HepG2 (cell line): ENCODE results near the gene TANGO6. TPM values are rescaled to one million over a fixed set of nuclear protein-coding genes. Genes with fewer than 3 reads are reported as not detected.

Experiments
- CCAR2 ChIP-seq: fragments of 200-400 bp; formaldehyde crosslinking; optimal IDR thresholded peaks from 2 replicates; pipeline ENCODE3; 2018; ENCODE audit warnings: low read depth, mild to moderate bottlenecking, low read length, moderate library complexity
- MED13 ChIP-seq: sonication (generic); formaldehyde crosslinking; IDR thresholded peaks from 2 replicates; pipeline ENCODE4 v1.5.0; 2020; ENCODE audit warnings: missing genetic modification reagents
- PPARG ChIP-seq: conservative IDR thresholded peaks from 2 replicates; pipeline ENCODE4 v1.6.1; 2016; ENCODE audit warnings: missing biosample characterization, missing genetic modification reagents
- RARA ChIP-seq: IDR thresholded peaks from 2 replicates; pipeline ENCODE4 v1.6.1; 2016; ENCODE audit warnings: missing genetic modification reagents, missing compliant biosample characterization
- ZBTB38 ChIP-seq: sonication (generic); formaldehyde crosslinking; IDR thresholded peaks from 2 replicates; pipeline ENCODE4 v1.5.1; 2020; ENCODE audit warnings: mild to moderate bottlenecking, missing genetic modification reagents
- ZBTB42 ChIP-seq: sonication (generic); formaldehyde crosslinking; IDR thresholded peaks from 2 replicates; pipeline ENCODE4 v1.5.0; 2020; ENCODE audit warnings: mild to moderate bottlenecking, missing genetic modification reagents
- ZMAT3 ChIP-seq: sonication (generic); formaldehyde crosslinking; conservative IDR thresholded peaks from 2 replicates; pipeline ENCODE4 v1.7.0; 2021; ENCODE audit warnings: missing genetic modification reagents
- ZNF253 ChIP-seq: sonication (generic); formaldehyde crosslinking; IDR thresholded peaks from 2 replicates; pipeline ENCODE4 v1.8.0; 2022; ENCODE audit warnings: mild to moderate bottlenecking, missing genetic modification reagents, borderline replicate concordance
- ZNF547 ChIP-seq: sonication (generic); formaldehyde crosslinking; IDR thresholded peaks from 2 replicates; pipeline ENCODE4 v1.5.1; 2020; ENCODE audit warnings: mild to moderate bottlenecking, missing genetic modification reagents
- ZNF557 ChIP-seq: sonication (generic); formaldehyde crosslinking; IDR thresholded peaks from 2 replicates; pipeline ENCODE4 v1.4.0; 2020; ENCODE audit warnings: missing genetic modification reagents
- ZNF589 ChIP-seq: sonication (generic); formaldehyde crosslinking; conservative IDR thresholded peaks from 2 replicates; pipeline ENCODE4 v1.8.0; 2022; ENCODE audit warnings: mild to moderate bottlenecking, moderate library complexity, missing genetic modification reagents
- polyA plus RNA-seq, 8 experiments: library from polyadenylated mRNA; depleted of rRNA in 3 of 8; stranded (reverse) in 7 of 8; unstranded in 1 of 8; fragments of >200 nt; fragmentation: Illumina TruSeq in 4 of 8; extraction: Trizol in 4 of 8; gene quantifications; 2 replicates each; pipeline versions ENCODE4 v1.2.1 to v1.2.3, GENCODE V29; 2011 to 2016; ENCODE audit warnings: low read depth in 4 of 8, missing spikeins in 1 of 8, mixed read lengths in 1 of 8; ENCODE audit not compliant: insufficient read depth in 1 of 8
- total RNA-seq, 5 experiments: library from RNA; depleted of rRNA; stranded (reverse); fragments of >200 nt; fragmentation: Illumina TruSeq; extraction: Trizol; gene quantifications; 2 replicates each; pipeline ENCODE4 v1.2.3, GENCODE V29; 2016; ENCODE audit warnings: low read depth in 1 of 5
- TF ChIP-seq, protein P1 (sequence below): sonication (generic); formaldehyde crosslinking; IDR thresholded peaks from 2 replicates; pipeline ENCODE4 v1.4.0; 2020; ENCODE audit warnings: missing genetic modification reagents
- TF ChIP-seq, protein P2 (sequence below): sonication (generic); formaldehyde crosslinking; IDR thresholded peaks from 2 replicates; pipeline ENCODE4 v1.5.0; 2020; ENCODE audit warnings: mild to moderate bottlenecking, missing genetic modification reagents, borderline replicate concordance
- TF ChIP-seq, protein P3 (sequence below): sonication (generic); IDR thresholded peaks from 2 replicates; pipeline ENCODE4 v1.6.1; 2016; ENCODE audit warnings: low read depth, borderline replicate concordance
- TF ChIP-seq, protein P4 (sequence below): sonication (generic); formaldehyde crosslinking; IDR thresholded peaks from 2 replicates; pipeline ENCODE4 v1.5.0; 2020; ENCODE audit warnings: mild to moderate bottlenecking, missing genetic modification reagents

Gene TANGO6
- total and polyA plus RNA-seq, 2 of the 13 experiments (the other 11 are each of a cell fraction or from before 2014, with no cell fraction given), result 7.2 to 13.3 TPM

DNA sequence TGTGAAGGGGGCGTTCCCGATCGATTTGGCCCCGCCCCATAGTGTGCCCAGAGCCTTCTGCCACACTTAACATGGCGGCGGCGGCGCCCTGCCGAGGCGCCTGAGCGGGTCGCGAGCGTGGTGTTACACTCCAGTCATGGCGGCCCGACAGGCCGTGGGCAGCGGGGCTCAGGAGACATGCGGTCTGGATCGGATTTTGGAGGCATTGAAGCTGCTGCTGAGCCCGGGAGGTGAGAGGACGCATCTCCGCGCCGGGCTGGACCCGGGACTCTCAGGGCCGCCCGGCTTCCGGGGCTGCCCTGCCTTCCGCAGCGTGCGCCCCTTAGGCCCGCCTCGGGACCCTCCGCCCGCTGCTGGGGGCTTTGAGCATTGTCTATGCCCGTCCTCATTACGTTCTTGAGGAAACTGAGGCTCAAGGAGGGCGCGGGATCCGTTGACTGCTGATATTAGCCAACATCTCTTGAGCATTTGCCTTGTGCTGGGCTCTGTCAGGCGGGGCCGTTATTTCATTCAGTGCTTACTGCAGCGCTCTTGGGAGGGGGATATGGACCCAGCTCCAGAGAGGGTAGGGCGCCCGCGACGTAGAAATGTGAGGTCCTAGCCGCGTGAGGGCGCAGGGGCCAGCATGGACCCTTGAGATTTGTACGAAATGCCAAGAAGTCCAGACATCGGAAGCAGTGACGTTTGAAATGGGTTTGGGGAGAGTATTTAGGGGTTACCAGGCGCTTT is at the start of gene TANGO6 (continued):
- peak; percentile 88 for TF ChIP-seq ZNF547 (CRISPR knock-in tag)
- no peak for TF ChIP-seq MED13
- no peak; the same call in 1 of the 2 replicates for TF ChIP-seq ZNF589 (CRISPR knock-in tag)
- TF ChIP-seq ZMAT3 (CRISPR knock-in tag), result peak; percentile 84
- TF ChIP-seq, protein P1, sequence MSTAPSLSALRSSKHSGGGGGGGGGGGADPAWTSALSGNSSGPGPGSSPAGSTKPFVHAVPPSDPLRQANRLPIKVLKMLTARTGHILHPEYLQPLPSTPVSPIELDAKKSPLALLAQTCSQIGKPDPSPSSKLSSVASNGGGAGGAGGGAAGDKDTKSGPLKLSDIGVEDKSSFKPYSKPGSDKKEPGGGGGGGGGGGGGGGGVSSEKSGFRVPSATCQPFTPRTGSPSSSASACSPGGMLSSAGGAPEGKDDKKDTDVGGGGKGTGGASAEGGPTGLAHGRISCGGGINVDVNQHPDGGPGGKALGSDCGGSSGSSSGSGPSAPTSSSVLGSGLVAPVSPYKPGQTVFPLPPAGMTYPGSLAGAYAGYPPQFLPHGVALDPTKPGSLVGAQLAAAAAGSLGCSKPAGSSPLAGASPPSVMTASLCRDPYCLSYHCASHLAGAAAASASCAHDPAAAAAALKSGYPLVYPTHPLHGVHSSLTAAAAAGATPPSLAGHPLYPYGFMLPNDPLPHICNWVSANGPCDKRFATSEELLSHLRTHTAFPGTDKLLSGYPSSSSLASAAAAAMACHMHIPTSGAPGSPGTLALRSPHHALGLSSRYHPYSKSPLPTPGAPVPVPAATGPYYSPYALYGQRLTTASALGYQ (CRISPR knock-in tag), result peak; percentile 53; the same call in 1 of the 2 replicates
- TF ChIP-seq, protein P2, sequence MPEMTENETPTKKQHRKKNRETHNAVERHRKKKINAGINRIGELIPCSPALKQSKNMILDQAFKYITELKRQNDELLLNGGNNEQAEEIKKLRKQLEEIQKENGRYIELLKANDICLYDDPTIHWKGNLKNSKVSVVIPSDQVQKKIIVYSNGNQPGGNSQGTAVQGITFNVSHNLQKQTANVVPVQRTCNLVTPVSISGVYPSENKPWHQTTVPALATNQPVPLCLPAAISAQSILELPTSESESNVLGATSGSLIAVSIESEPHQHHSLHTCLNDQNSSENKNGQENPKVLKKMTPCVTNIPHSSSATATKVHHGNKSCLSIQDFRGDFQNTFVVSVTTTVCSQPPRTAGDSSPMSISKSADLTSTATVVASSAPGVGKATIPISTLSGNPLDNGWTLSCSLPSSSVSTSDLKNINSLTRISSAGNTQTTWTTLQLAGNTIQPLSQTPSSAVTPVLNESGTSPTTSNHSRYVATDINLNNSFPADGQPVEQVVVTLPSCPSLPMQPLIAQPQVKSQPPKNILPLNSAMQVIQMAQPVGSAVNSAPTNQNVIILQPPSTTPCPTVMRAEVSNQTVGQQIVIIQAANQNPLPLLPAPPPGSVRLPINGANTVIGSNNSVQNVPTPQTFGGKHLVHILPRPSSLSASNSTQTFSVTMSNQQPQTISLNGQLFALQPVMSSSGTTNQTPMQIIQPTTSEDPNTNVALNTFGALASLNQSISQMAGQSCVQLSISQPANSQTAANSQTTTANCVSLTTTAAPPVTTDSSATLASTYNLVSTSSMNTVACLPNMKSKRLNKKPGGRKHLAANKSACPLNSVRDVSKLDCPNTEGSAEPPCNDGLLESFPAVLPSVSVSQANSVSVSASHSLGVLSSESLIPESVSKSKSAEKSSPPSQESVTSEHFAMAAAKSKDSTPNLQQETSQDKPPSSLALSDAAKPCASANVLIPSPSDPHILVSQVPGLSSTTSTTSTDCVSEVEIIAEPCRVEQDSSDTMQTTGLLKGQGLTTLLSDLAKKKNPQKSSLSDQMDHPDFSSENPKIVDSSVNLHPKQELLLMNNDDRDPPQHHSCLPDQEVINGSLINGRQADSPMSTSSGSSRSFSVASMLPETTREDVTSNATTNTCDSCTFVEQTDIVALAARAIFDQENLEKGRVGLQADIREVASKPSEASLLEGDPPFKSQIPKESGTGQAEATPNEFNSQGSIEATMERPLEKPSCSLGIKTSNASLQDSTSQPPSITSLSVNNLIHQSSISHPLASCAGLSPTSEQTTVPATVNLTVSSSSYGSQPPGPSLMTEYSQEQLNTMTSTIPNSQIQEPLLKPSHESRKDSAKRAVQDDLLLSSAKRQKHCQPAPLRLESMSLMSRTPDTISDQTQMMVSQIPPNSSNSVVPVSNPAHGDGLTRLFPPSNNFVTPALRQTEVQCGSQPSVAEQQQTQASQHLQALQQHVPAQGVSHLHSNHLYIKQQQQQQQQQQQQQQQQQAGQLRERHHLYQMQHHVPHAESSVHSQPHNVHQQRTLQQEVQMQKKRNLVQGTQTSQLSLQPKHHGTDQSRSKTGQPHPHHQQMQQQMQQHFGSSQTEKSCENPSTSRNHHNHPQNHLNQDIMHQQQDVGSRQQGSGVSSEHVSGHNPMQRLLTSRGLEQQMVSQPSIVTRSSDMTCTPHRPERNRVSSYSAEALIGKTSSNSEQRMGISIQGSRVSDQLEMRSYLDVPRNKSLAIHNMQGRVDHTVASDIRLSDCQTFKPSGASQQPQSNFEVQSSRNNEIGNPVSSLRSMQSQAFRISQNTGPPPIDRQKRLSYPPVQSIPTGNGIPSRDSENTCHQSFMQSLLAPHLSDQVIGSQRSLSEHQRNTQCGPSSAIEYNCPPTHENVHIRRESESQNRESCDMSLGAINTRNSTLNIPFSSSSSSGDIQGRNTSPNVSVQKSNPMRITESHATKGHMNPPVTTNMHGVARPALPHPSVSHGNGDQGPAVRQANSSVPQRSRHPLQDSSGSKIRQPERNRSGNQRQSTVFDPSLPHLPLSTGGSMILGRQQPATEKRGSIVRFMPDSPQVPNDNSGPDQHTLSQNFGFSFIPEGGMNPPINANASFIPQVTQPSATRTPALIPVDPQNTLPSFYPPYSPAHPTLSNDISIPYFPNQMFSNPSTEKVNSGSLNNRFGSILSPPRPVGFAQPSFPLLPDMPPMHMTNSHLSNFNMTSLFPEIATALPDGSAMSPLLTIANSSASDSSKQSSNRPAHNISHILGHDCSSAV (CRISPR knock-in tag), result no peak; the same call in 1 of the 2 replicates
- TF ChIP-seq, protein P3, sequence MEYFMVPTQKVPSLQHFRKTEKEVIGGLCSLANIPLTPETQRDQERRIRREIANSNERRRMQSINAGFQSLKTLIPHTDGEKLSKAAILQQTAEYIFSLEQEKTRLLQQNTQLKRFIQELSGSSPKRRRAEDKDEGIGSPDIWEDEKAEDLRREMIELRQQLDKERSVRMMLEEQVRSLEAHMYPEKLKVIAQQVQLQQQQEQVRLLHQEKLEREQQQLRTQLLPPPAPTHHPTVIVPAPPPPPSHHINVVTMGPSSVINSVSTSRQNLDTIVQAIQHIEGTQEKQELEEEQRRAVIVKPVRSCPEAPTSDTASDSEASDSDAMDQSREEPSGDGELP, result no peak
- no peak for TF ChIP-seq CCAR2
- peak; percentile 51; the same call in 1 of the 2 replicates for TF ChIP-seq PPARG (CRISPR knock-in tag)
- TF ChIP-seq ZBTB42 (CRISPR knock-in tag), result no peak
- TF ChIP-seq, protein P4, sequence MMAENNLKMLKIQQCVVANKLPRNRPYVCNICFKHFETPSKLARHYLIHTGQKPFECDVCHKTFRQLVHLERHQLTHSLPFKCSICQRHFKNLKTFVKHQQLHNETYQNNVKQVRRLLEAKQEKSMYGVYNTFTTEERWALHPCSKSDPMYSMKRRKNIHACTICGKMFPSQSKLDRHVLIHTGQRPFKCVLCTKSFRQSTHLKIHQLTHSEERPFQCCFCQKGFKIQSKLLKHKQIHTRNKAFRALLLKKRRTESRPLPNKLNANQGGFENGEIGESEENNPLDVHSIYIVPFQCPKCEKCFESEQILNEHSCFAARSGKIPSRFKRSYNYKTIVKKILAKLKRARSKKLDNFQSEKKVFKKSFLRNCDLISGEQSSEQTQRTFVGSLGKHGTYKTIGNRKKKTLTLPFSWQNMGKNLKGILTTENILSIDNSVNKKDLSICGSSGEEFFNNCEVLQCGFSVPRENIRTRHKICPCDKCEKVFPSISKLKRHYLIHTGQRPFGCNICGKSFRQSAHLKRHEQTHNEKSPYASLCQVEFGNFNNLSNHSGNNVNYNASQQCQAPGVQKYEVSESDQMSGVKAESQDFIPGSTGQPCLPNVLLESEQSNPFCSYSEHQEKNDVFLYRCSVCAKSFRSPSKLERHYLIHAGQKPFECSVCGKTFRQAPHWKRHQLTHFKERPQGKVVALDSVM (CRISPR knock-in tag), result peak; percentile 67
- TF ChIP-seq ZNF253, result no peak
- TF ChIP-seq ZBTB38, result peak; percentile 76; the same call in 1 of the 2 replicates
- TF ChIP-seq ZNF557 (CRISPR knock-in tag), result no peak
- TF ChIP-seq RARA (CRISPR knock-in tag), result no peak
